Lower lobe of right lung (tissue), 2 donors: ENCODE results near the gene FGFR2. TPM values are rescaled to one million over a fixed set of nuclear protein-coding genes. Genes with fewer than 3 reads are reported as not detected.
A peak's percentile ranks its signal among the peaks of the same experiment; 100 is the strongest.

ENCODE experiments used
- ATAC-seq, 2 donors: fragments of 200-7000 bp; cut with Tn5 transposase; one replicate each; pipeline ENCODE4 v1.9.1; 2020 to 2022; ENCODE audit warnings: mild to moderate bottlenecking in 2 of 2, moderate library complexity in 2 of 2
- DNase-seq: peaks from one replicate; pipeline ENCODE4 v3.0.0-alpha.2; 2020
- H3K27ac ChIP-seq: fragments of 200-600 bp; one replicate; pipeline ENCODE4 v1.8.0; 2022
- H3K27me3 ChIP-seq: fragments of 200-600 bp; one replicate; pipeline ENCODE4 v1.8.0; 2022; ENCODE audit warnings: low read depth
- H3K36me3 ChIP-seq: fragments of 200-600 bp; one replicate; pipeline ENCODE4 v1.8.0; 2022; ENCODE audit warnings: mild to moderate bottlenecking
- H3K4me1 ChIP-seq: fragments of 200-600 bp; one replicate; pipeline ENCODE4 v1.8.0; 2022
- H3K4me3 ChIP-seq: fragments of 200-600 bp; one replicate; pipeline ENCODE4 v1.8.0; 2022; ENCODE audit warnings: mild to moderate bottlenecking
- H3K9me3 ChIP-seq: fragments of 200-600 bp; one replicate; pipeline ENCODE4 v1.8.0; 2022
- intact Hi-C: fragments of 100-400 bp; cut with DNase I; formaldehyde crosslinking; loops from one replicate; pipeline ENCODE4 v1.11.0; 2022
- total RNA-seq: library from RNA; stranded (reverse); fragmentation: NEBNext Ultra II Directional; extraction: Animal tissue kit (Norgen Biotek cat#: 25700); gene quantifications from one replicate; pipeline ENCODE4 v1.2.1, GENCODE V29; 2021
- TF ChIP-seq, protein P1 (sequence below): fragments of 200-600 bp; IDR thresholded peaks from one replicate; pipeline ENCODE4 v1.8.0; 2022; ENCODE audit warnings: antibody characterized with exemption, mild to moderate bottlenecking
- donor health status: DM: no; HTN: yes; CAD: no; lungs with severe emphysema.

FGFR2 gene
- total RNA-seq, 1 donor from 2014 or later = 59.2 TPM

DNA sequence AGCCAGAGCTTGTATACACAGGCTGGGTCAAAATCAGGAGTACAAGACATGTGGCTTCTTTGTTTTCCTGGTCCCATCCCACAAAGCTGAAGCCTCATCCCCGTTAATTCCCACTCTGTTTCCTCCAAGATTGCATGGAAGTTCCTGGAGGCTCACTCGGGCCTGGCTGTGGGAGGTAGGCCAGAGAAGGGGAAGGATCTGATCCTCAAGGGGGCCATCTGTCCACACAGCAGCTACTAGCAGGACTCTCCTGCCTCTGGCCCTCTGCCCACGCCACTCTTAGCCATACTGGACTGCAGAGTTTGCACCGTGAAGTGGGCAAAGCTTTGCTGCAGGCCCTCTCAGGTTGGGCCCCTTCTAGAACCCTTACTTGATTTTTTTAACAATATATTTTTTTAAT is 160.6 kb downstream of the FGFR2 start:
- ATAC-seq = peak; percentile 57 to 58
- H3K36me3 ChIP-seq = no peaks in the 10 kb centered on the region
- peak; percentile 62 for DNase-seq
- TF ChIP-seq, protein P1, sequence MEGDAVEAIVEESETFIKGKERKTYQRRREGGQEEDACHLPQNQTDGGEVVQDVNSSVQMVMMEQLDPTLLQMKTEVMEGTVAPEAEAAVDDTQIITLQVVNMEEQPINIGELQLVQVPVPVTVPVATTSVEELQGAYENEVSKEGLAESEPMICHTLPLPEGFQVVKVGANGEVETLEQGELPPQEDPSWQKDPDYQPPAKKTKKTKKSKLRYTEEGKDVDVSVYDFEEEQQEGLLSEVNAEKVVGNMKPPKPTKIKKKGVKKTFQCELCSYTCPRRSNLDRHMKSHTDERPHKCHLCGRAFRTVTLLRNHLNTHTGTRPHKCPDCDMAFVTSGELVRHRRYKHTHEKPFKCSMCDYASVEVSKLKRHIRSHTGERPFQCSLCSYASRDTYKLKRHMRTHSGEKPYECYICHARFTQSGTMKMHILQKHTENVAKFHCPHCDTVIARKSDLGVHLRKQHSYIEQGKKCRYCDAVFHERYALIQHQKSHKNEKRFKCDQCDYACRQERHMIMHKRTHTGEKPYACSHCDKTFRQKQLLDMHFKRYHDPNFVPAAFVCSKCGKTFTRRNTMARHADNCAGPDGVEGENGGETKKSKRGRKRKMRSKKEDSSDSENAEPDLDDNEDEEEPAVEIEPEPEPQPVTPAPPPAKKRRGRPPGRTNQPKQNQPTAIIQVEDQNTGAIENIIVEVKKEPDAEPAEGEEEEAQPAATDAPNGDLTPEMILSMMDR = no peak
- H3K4me3 ChIP-seq = no peak overlapping the region
- H3K4me1 ChIP-seq = peaks cover 8% of the 10 kb centered on the region
- no peaks in the 10 kb centered on the region for H3K9me3 ChIP-seq
- H3K27me3 ChIP-seq = no peaks in the 10 kb centered on the region
- no peak overlapping the region for H3K27ac ChIP-seq
- intact Hi-C loops = no loop called here

DNA sequence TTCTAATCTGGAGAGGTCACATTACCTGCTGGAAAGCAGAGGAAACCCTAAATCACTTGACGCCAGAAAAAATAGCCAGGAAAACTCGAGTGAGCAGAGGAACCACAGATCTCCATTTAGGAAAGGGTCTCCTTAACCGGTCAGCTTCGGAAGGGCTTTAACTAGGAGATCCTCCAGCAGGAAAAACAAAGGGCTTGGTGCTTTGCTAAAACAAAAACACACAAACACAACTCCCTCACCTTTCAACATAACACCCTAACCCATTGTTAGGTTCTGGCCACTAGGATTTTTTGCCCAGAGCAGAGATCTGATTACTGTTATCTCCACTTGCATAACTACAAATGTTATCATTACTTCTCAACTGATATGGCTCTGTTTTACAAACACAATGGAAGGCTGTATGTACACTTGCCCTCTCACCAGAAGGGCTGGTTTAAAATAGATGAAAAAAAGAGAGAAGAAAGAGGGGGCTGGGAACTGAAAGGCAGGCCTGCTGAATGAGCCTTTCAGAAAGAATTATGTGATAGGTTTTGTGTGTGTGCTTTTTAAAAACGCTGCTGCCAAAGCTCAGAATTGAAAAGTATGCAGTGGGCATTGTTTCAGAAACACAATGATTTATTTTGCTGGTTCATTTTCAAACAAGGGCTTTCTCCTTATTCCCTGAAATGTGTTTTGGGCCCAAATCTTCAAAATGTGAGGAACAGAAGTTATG is 161.5 kb downstream of the FGFR2 start:
- Histone ChIP-seq H3K27ac (no peak overlapping the region), H3K4me1 (peaks cover 8% of the 10 kb centered on the region), H3K4me3 (no peak overlapping the region), H3K36me3 (no peaks in the 10 kb centered on the region), H3K27me3 (no peaks in the 10 kb centered on the region), H3K9me3 (no peaks in the 10 kb centered on the region)
- ATAC-seq (peak in 1 of 2 donors; percentile 61), DNase-seq (no peak)
- TF ChIP-seq, protein P1 = no peak
- intact Hi-C loops = no loop called here

DNA sequence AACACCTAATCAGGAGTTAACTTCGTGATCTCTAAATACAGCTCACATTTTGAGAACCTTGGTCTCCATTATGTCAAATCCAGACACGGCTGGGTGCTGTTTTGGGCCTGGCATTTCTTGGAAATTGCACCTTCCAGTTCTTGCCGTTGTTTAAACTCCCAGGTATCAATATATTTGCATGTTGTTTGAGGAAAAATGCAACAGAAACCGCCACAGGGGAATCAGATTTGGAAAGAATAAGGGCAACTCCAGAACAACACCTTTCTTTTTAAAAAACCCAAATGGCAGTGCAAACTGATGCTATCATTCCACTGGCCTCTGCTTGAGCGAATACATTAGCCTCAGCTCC is 162.0 kb downstream of the FGFR2 start:
- H3K9me3 ChIP-seq = no peaks in the 10 kb centered on the region
- H3K36me3 ChIP-seq = no peaks in the 10 kb centered on the region
- H3K27me3 ChIP-seq = no peaks in the 10 kb centered on the region
- TF ChIP-seq, protein P1 = no peak
- H3K4me3 ChIP-seq = no peak overlapping the region
- intact Hi-C loops = no loop called here
- ATAC-seq = no peak
- peaks cover 8% of the 10 kb centered on the region for H3K4me1 ChIP-seq
- H3K27ac ChIP-seq = no peak overlapping the region
- DNase-seq = no peak

DNA sequence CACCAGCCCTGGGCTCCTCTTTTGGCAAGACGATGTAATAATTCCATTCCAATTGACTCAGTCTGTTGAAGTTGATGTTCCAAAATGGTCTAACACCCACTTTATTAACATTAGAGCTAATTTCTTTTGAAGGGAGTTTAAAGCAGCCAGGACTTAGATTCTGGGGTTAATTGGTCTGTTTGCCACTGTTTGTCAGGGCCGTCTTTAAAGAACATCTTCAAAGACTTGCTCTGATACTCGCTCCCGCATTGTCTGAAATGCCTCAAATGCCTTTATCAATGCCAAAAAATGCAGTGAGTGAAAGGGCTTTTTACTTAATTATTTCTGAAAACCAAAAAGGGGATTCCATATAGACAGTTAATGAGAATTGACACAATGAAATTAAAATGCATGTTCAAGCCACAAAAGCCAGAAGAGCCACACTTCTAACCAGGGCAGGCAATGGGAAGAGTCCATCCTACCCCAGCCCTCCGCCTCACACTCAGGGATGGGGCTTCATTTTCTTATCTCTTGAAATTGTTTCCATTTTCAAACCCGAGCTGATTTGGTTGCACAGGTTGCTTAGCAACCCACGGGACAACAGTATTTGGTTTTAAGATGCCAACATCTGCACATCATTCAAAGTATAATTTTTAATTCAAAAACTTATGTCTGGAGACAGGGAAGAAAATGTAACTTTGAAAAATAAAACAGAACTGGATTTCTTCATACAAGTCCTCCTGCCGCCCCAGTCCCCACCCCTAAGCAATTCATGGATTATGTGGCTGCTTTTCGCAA is 163.0 kb downstream of the FGFR2 start:
- no peak for DNase-seq
- ATAC-seq = no peak
- TF ChIP-seq, protein P1 = no peak
- Histone ChIP-seq H3K36me3 (no peaks in the 10 kb centered on the region), H3K27ac (no peak overlapping the region), H3K4me1 (peaks cover 8% of the 10 kb centered on the region), H3K27me3 (no peaks in the 10 kb centered on the region), H3K9me3 (no peaks in the 10 kb centered on the region), H3K4me3 (no peak overlapping the region)
- intact Hi-C loops = no loop called here

DNA sequence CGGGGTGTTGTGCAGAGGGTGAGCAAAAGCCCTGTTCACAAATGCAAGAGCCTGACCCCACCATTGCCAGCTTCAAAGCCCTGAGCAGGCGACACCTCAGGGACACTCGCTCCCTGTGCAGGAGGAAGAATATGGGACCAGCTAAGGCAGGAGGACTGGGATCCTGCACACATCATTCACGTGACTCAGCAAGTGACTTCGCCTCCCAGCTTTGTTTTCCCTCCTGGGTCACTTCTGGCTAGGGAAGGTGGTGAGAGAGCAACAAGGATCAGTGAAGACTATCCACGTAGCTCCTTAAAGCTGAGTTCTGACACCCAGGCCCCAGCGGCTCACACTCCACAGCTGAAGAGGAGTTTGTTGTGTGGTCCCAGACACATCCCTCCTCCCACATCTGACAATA is 164.3 kb downstream of the FGFR2 start:
- Histone ChIP-seq H3K36me3 (no peaks in the 10 kb centered on the region), H3K27ac (no peak overlapping the region), H3K4me3 (no peak overlapping the region), H3K27me3 (no peaks in the 10 kb centered on the region), H3K9me3 (no peaks in the 10 kb centered on the region), H3K4me1 (peaks cover 8% of the 10 kb centered on the region)
- intact Hi-C loops = no loop called here
- DNase-seq (no peak), ATAC-seq (peak in 1 of 2 donors; percentile 11)
- TF ChIP-seq, protein P1 = no peak
